Stimulated activated naive CD4-positive, alpha-beta T cell (primary cell): ENCODE results near the gene ADIRF.
"Not testable (repeated sequence)": the region's sequence is repeated elsewhere in the genome, so short reads cannot be mapped to it uniquely, and the experiment has no call there.

Experiments used
- DNase-seq, 6 experiments: peaks; one replicate each; lab custom pipeline; 2025; lab: John Stamatoyannopoulos, UW

The ADIRF gene

GRCh38 chr10:86979296-86979818, 11.1 kb downstream of the ADIRF start:
- DNase-seq, result no peak

DNA sequence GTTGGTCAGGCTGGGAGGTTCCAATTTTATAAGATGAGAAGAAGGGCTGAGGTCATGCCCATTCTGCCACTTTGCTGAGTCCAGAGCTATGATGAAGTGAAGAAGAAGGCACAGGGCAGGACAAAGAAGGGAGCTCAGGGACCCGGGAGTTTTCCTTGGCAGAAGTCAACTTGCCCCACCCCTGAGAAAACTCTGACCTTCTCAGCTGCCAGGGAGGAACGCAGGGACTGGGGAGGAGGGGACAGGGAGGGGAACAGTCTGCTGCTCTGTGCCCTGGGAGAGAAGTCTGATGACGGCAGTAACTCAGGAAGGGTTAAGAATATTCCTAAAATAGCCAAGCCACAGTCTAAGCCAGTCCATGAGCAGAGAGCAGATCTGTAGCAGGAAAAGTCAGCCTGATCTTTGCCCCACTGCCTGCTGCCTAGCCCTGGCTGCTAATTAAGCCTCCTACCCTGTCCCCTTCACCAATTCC, 11.7 kb downstream of the ADIRF start:
- DNase-seq, result no peak

- DNase-seq, result not testable (repeated sequence)
These were observed 12.7 kb downstream of the ADIRF start for GRCh38 chr10:86981020-86981419.

GRCh38 chr10:86981716-86982115, 13.4 kb downstream of the ADIRF start:
- no peak for DNase-seq

GRCh38 chr10:86984498-86984897, 16.2 kb downstream of the ADIRF start:
- DNase-seq, result not testable (repeated sequence)

DNA sequence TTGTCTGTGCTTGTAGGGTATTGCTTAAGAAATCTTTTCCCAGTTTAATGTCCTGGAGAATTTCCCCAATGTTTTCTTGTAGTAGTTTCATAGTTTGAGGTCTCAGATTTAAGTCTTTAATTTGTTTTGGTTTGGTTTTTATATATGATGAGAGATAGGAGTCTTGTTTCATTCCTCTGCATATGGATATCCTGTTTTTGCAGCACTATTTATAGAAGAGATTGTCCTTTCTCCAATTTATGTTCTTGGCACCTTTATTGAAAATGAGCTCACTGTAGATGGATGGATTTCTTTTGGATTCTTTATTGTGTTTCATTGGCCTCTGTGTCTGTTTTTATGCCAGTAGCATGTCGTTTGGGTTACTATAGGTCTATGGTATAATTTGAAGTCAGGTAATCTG, 20.2 kb downstream of the ADIRF start:
- no peak for DNase-seq

DNA sequence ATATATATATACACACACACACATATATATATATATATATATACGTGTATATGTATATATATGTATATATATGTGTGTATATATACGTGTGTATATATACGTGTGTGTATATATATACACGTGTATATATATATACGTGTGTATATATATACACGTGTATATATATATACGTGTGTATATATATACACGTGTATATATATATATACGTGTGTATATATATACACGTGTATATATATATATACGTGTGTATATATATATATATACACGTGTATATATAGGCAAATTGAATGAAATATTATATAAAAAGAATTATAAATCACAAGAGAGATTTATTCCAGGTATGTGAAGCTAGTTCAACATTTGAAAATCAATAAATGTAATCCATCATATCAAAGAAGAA, 23.1 kb downstream of the ADIRF start:
- not testable (repeated sequence) for DNase-seq

GRCh38 chr10:86992456-86992855, 24.2 kb downstream of the ADIRF start:
- DNase-seq, result no peak

DNA sequence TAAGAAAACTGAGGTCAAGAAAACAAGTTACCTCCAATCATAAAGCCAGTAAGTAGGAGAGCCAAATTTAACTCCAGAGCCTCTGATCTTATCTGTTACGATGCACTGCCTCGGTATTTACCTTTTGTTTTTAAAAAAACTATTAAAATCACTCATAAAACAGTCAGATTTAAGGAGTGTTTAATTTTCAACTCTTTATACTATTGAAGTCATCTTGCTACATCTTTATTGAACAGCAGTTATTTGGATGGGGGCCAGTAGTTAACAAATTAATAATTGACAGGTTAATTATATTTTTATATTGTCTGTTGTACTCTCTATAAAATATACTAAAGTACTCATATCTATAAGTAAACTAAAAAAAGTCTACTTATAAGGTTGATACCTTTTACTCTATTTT, 24.6 kb downstream of the ADIRF start:
- DNase-seq, result no peak

- DNase-seq, result not testable (repeated sequence)
These were observed 31.6 kb downstream of the ADIRF start for GRCh38 chr10:86999802-87000403.

DNA sequence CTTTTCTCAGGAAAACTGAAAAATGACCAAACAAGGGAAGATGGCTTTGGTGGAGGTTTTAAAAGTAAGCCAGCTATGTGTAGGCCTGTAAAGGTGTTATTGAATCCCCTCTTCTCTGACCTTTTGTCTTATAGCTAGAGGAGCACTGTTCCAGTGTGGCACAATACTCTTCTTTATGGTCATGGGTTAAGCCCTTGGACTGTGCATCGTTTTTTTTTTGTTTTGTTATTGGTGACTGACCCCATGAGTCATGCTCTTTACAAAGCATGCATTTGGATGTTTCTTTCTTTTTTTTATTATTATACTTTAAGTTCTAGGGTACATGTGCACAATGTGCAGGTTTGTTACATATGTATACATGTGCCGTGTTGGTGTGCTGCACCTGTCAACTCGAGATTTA, 32.2 kb downstream of the ADIRF start:
- DNase-seq, result no peak

DNA sequence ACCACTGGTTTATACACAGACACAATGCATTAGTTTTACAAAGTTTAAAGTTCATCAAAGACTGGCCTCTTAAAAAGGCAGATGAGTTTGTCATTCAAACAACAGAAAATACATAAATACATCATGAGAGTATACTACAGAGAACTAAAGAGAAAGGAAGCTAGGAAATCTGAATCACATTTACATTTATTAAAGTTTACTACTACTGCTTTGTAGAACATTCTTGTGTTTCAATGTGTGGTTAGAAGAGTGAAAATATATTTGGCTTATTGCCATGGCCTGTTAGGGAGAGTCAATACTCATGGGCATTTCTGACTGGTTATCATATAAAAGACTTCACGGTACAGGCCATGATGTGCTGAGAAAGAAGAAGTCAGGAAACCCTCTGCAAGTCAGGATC, 38.8 kb downstream of the ADIRF start:
- not testable (repeated sequence) for DNase-seq

DNA sequence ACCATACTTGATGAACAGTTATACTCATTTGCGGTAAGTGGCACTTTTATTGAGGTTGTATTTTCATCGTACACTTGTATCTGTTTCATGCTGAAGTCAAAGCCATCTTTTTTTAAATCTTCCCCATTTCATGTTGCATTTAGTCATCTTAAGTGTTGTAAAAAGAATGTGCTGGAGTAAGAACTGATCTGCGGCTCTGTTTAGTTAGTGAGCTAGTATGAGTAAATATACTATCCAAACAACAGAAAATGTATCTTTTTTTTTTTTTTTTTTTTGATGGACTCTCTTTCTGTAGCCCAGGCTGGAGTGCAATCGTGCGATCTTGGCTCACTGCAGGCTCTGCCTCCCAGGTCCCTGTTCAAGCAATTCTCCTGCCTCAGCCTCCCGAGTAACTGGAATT, 39.4 kb downstream of the ADIRF start:
- DNase-seq, result not testable (repeated sequence)

- DNase-seq, result not testable (repeated sequence)
These were observed 40.0 kb downstream of the ADIRF start for GRCh38 chr10:87008303-87008702.

DNA sequence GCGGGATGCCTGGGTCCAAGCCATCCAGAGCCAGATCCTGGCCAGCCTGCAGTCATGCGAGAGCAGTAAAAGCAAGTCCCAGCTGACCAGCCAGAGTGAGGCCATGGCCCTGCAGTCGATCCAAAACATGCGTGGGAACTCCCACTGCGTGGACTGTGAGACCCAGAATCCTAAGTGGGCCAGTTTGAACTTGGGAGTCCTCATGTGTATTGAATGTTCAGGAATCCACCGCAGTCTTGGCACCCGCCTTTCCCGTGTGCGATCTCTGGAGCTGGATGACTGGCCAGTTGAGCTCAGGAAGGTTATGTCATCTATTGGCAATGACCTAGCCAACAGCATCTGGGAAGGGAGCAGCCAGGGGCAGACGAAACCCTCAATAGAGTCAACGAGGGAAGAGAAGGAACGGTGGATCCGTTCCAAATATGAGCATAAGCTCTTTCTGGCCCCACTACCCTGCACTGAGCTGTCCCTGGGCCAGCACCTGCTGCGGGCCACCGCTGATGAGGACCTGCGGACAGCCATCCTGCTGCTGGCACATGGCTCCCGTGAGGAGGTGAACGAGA, 40.9 kb downstream of the ADIRF start:
- not testable (repeated sequence) for DNase-seq

DNA sequence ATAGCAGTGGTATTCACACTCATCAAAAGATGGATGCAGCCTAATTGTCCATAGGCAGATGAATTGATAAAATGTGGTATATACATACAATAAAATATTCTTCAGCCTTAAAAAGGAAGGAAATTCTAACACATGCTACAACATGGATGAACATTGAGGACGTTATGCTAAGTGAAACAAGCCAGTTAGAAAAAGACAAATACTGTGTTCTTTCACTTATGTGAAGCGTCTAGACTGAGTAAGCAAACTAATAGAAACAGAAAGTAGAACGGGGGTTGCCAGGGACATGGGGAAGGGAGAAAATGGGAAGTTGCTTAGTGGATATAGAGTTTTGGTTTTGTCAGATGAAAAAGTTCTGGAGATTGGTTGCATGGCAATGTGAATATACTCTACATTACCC, 45.2 kb downstream of the ADIRF start:
- not testable (repeated sequence) for DNase-seq

DNA sequence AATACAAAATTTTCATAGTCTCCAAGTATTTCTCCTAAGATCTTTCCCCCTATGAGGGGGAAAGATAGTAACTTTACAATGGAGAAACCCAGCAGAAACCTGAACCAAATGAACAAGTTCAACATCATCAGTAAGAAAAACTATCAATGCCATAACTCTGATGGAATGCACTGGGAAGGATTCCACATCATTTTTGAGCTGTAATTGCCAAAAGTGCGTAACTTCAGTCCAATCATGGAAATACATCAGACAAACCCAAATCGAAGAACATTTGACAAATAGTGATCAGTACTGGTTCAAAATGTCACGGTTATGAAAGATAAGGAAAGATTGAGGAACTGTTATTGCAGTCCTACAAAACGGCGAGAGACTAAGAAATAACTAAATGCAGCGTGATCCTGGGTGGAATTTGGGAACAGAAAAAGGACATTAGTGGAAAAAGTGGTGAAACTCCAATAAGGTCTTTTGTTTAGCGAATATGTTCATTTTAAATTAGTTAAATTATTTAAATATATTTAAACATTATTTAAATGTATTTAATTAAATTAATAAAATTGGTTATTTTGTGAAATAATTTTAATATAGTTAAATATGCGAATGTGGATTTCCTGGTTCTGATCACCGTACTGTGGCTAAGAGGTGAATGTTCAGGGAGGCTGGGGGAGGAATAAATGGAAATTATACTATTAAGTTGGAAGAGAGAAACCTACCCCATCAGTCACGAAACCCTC, 46.9 kb downstream of the ADIRF start:
- not testable (repeated sequence) for DNase-seq

GRCh38 chr10:87018127-87018526, 49.8 kb downstream of the ADIRF start:
- not testable (repeated sequence) for DNase-seq

DNA sequence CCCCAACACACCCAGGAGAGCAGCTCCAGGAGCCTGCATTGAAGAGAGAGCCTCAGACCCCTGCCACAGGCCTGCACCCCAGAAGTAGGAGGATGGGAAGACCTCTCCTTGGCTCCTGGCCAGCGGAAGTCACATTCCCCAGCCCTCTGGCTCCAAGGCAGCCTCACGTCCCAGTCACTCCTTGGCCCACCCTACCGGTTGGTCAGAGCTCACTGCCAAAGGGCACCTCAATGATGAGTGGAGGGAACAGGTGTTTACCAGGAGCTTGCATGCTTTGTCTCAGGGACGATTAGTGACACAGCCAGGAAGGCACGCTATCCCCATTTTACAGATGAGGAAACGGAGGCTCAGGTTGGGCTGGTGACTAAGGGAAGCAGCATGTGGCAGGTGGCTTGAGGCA, 50.8 kb downstream of the ADIRF start:
- not testable (repeated sequence) for DNase-seq

- not testable (repeated sequence) for DNase-seq
These were observed 51.2 kb downstream of the ADIRF start for GRCh38 chr10:87019504-87019903.

- not testable (repeated sequence) for DNase-seq
These were observed 51.8 kb downstream of the ADIRF start, which contains the start of gene FAM25A for GRCh38 chr10:87020056-87020455. FAM25A (plus strand) TSS chr10:87020294; CDS start chr10:87020325, 31 bp downstream.
